ENCODE measurements around the gene F8A3.

Gene F8A3

GRCh38 chrX:155441097-155441496, 17.3 kb downstream of the F8A3 start:
- ATAC-seq (ENCODE audit: low read depth) (no peak), DNase-seq (ENCODE audit: low spot score) (no peak)
- TF ChIP-seq, protein P1, sequence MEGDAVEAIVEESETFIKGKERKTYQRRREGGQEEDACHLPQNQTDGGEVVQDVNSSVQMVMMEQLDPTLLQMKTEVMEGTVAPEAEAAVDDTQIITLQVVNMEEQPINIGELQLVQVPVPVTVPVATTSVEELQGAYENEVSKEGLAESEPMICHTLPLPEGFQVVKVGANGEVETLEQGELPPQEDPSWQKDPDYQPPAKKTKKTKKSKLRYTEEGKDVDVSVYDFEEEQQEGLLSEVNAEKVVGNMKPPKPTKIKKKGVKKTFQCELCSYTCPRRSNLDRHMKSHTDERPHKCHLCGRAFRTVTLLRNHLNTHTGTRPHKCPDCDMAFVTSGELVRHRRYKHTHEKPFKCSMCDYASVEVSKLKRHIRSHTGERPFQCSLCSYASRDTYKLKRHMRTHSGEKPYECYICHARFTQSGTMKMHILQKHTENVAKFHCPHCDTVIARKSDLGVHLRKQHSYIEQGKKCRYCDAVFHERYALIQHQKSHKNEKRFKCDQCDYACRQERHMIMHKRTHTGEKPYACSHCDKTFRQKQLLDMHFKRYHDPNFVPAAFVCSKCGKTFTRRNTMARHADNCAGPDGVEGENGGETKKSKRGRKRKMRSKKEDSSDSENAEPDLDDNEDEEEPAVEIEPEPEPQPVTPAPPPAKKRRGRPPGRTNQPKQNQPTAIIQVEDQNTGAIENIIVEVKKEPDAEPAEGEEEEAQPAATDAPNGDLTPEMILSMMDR (IDR thresholded peaks at IDR 0.05; ENCODE audit: poor library complexity, severe bottlenecking) = no peak
- H3K4me1 ChIP-seq (ENCODE audit: insufficient read depth, poor library complexity, severe bottlenecking) = no peaks in the 10 kb centered on the region
- no peak overlapping the region for H3K4me3 ChIP-seq (ENCODE audit: severe bottlenecking)
- no peak overlapping the region for H3K27ac ChIP-seq (ENCODE audit: poor library complexity, severe bottlenecking)
- no peaks in the 10 kb centered on the region for H3K36me3 ChIP-seq (ENCODE audit: low read depth)
- no peaks in the 10 kb centered on the region for H3K9me3 ChIP-seq (ENCODE audit: severe bottlenecking)
- no peaks in the 10 kb centered on the region for H3K27me3 ChIP-seq (ENCODE audit: insufficient read depth, poor library complexity, severe bottlenecking)

GRCh38 chrX:155435744-155436112, 22.7 kb downstream of the F8A3 start:
- Histone ChIP-seq H3K9me3 (ENCODE audit: severe bottlenecking) (no peaks in the 10 kb centered on the region), H3K27me3 (ENCODE audit: insufficient read depth, poor library complexity, severe bottlenecking) (no peaks in the 10 kb centered on the region), H3K4me3 (ENCODE audit: severe bottlenecking) (no peak overlapping the region), H3K36me3 (ENCODE audit: low read depth) (no peaks in the 10 kb centered on the region), H3K4me1 (ENCODE audit: insufficient read depth, poor library complexity, severe bottlenecking) (no peaks in the 10 kb centered on the region), H3K27ac (ENCODE audit: poor library complexity, severe bottlenecking) (no peak overlapping the region)
- DNase-seq (ENCODE audit: low spot score) (no peak), ATAC-seq (ENCODE audit: low read depth) (no peak)
- TF ChIP-seq, protein P1 (IDR thresholded peaks at IDR 0.05; ENCODE audit: poor library complexity, severe bottlenecking) = no peak

DNA sequence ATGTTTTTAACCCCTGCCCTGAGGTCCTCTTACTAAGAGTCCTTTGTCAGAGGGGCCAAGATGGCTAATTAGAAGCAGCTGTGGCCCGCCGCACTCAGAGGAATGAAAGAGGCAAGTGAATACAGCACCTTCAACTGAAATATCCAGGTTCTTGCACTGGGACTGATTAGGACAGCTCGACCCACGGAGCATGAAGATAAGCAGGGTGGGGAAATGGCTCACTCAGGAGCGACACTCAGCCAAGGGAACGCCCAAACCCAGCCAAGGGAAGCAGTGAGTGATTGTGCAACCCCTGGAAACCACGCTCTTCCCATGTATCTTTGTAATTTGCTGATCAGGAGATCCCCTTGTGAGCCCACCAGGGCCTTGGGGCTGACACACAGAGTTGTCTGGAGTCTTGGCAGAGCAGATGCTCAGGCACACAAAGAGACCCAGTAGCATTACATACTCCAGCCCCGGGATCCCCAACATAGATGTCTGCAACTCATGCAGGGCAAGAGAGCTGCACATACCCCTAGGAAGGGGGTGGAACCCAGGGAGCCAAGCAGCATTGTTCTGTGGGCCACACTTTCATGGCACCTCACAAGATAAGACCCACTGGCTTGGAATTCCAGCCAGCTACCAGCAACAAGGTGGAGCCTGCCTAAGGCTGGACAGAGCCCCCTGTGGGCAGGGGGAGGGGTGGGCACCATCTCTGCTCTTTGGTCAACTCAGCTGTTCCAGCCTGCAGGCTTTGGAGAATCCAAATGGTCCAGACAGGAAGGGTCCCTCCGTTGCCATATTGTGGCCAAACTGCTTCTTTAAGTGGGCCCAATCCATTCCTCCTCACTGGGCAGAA, 23.3 kb downstream of the F8A3 start:
- H3K27ac ChIP-seq (ENCODE audit: poor library complexity, severe bottlenecking) = no peak overlapping the region
- ATAC-seq (ENCODE audit: low read depth) (no peak), DNase-seq (ENCODE audit: low spot score) (no peak)
- H3K36me3 ChIP-seq (ENCODE audit: low read depth) = no peaks in the 10 kb centered on the region
- H3K4me1 ChIP-seq (ENCODE audit: insufficient read depth, poor library complexity, severe bottlenecking) = no peaks in the 10 kb centered on the region
- no peaks in the 10 kb centered on the region for H3K27me3 ChIP-seq (ENCODE audit: insufficient read depth, poor library complexity, severe bottlenecking)
- no peaks in the 10 kb centered on the region for H3K9me3 ChIP-seq (ENCODE audit: severe bottlenecking)
- no peak overlapping the region for H3K4me3 ChIP-seq (ENCODE audit: severe bottlenecking)
- TF ChIP-seq, protein P1 (IDR thresholded peaks at IDR 0.05; ENCODE audit: poor library complexity, severe bottlenecking) = no peak

- H3K27me3 ChIP-seq (ENCODE audit: insufficient read depth, poor library complexity, severe bottlenecking) = no peaks in the 10 kb centered on the region
- no peak for DNase-seq (ENCODE audit: low spot score)
- H3K4me3 ChIP-seq (ENCODE audit: severe bottlenecking) = no peak overlapping the region
- TF ChIP-seq, protein P1 (IDR thresholded peaks at IDR 0.05; ENCODE audit: poor library complexity, severe bottlenecking) = no peak
- no peaks in the 10 kb centered on the region for H3K9me3 ChIP-seq (ENCODE audit: severe bottlenecking)
- no peaks in the 10 kb centered on the region for H3K36me3 ChIP-seq (ENCODE audit: low read depth)
- no peak for ATAC-seq (ENCODE audit: low read depth)
- no peak overlapping the region for H3K27ac ChIP-seq (ENCODE audit: poor library complexity, severe bottlenecking)
- H3K4me1 ChIP-seq (ENCODE audit: insufficient read depth, poor library complexity, severe bottlenecking) = no peaks in the 10 kb centered on the region
These were observed 40.7 kb downstream of the F8A3 start for GRCh38 chrX:155417769-155418168.

Data from RWPE2 (cell line).